HCT116 (cell line): ENCODE measurements around the gene HTR1E. TPM values are rescaled to one million over a fixed set of nuclear protein-coding genes. Genes with fewer than 3 reads are reported as not detected.

Experiments
- ATAC-seq: fragments of 200-7000 bp; cut with Tn5 transposase; 2 replicates; pipeline ENCODE4 v1.9.1; 2020; ENCODE audit warnings: mild to moderate bottlenecking, moderate library complexity
- BruUV-seq: library from RNA; stranded (reverse); fragments of 400-500 nt; replicated peaks from 2 replicates; lab custom pipeline; 2021; lab: Mats Ljungman, UMichigan
- CTCF ChIA-PET: fragments of 300-600 bp; sonication (Branson Sonifier 250); formaldehyde crosslinking; loops from one replicate; lab custom pipeline; 2021; ENCODE audit warnings: antibody characterized with exemption; lab: Charles Lee
- POLR2A ChIA-PET: fragments of 300-600, 350-600 bp; sonication (Branson Sonifier 250); formaldehyde crosslinking; loops from one replicate; lab custom pipeline; 2021; ENCODE audit warnings: antibody characterized with exemption; lab: Charles Lee
- RAD21 ChIA-PET, 2 experiments: fragments of 300-600 bp; sonication (Branson Sonifier 250); formaldehyde crosslinking; loops; one replicate each; lab custom pipeline; 2023; ENCODE audit warnings: low total read pairs in 2 of 2; ENCODE audit not compliant: uncharacterized antibody in 2 of 2, unreplicated experiment in 2 of 2, low non-redundant PET in 1 of 2; lab: Charles Lee
- DNase-seq: peaks from one replicate; pipeline ENCODE4 v3.0.0-alpha.2; 2010; ENCODE audit warnings: low read depth, low spot score
- H2AFZ ChIP-seq: fragments of 200-600 bp; shearing (Covaris generic), sonication (generic); 2 replicates; pipeline ENCODE4 v1.6.1; 2017; ENCODE audit warnings: low read depth, mixed run types, mixed read lengths, antibody characterized with exemption, low read length; ENCODE audit not compliant: poor library complexity, severe bottlenecking
- H3K27ac ChIP-seq: 2 replicates; pipeline ENCODE4 v1.5.1; 2012; ENCODE audit warnings: low read depth, low read length
- H3K27me3 ChIP-seq: fragments of 200-600 bp; sonication (generic); 2 replicates; pipeline ENCODE4 v1.6.1; 2016; ENCODE audit warnings: mixed run types, low read length, mixed read lengths; ENCODE audit not compliant: insufficient read depth
- H3K36me3 ChIP-seq, 2 experiments: fragments of 200-500 bp in 1 of 2; fragments of 200-600 bp in 1 of 2; sonication (Bioruptor generic) in 1 of 2; sonication (generic) in 1 of 2; 2 replicates each; pipeline versions ENCODE4 v1.5.1 to v1.6.1; 2014 to 2016; ENCODE audit warnings: low read length in 2 of 2, inconsistent platforms in 1 of 2, mixed read lengths in 1 of 2, mixed run types in 1 of 2; ENCODE audit not compliant: insufficient read depth in 2 of 2, control insufficient read depth in 1 of 2
- H3K4me1 ChIP-seq, 2 experiments: fragments of 200-600 bp in 1 of 2; sonication (generic) in 1 of 2; 2 replicates each; pipeline versions ENCODE4 v1.5.1 to v1.6.1; 2012 to 2017; ENCODE audit warnings: low read length in 2 of 2, inconsistent platforms in 1 of 2, mild to moderate bottlenecking in 1 of 2, mixed read lengths in 1 of 2, mixed run types in 1 of 2, moderate library complexity in 1 of 2; ENCODE audit not compliant: insufficient read depth in 2 of 2, control insufficient read depth in 1 of 2
- H3K4me2 ChIP-seq: fragments of 200-600 bp; sonication (generic); 2 replicates; pipeline ENCODE4 v1.6.1; 2017; ENCODE audit warnings: mixed run types, low read length, mixed read lengths
- H3K4me3 ChIP-seq, 2 experiments: fragments of 200-600 bp in 1 of 2; sonication (generic) in 1 of 2; replicated peaks in 1 of 2; 2 replicates each; pipeline ENCODE4 v1.5.1; 2011 to 2016; ENCODE audit warnings: low read length in 2 of 2, control low read depth in 1 of 2, low read depth in 1 of 2, mild to moderate bottlenecking in 1 of 2, mixed read lengths in 1 of 2, mixed run types in 1 of 2
- H3K79me2 ChIP-seq: fragments of 200-600 bp; sonication (generic); 2 replicates; pipeline ENCODE4 v1.6.1; 2017; ENCODE audit warnings: mild to moderate bottlenecking, mixed run types, low read length, moderate library complexity, mixed read lengths; ENCODE audit not compliant: insufficient read depth
- H3K9ac ChIP-seq: fragments of 200-600 bp; sonication (generic); 2 replicates; pipeline ENCODE4 v1.6.1; 2016; ENCODE audit warnings: low read length, mixed read lengths
- H3K9me2 ChIP-seq: fragments of 200-600 bp; sonication (generic), shearing (Covaris generic); 2 replicates; pipeline ENCODE4 v1.6.1; 2017; ENCODE audit warnings: mixed run types, mild to moderate bottlenecking, moderate library complexity; ENCODE audit not compliant: insufficient read depth
- H3K9me3 ChIP-seq, 2 experiments: fragments of 200-500 bp in 1 of 2; fragments of 200-600 bp in 1 of 2; sonication (Bioruptor generic) in 1 of 2; sonication (generic) in 1 of 2; 2 replicates each; pipeline ENCODE4 v1.6.1; 2014 to 2017; ENCODE audit warnings: low read length in 2 of 2, mixed read lengths in 2 of 2, inconsistent platforms in 1 of 2, low read depth in 1 of 2, mild to moderate bottlenecking in 1 of 2, mixed run types in 1 of 2, moderate library complexity in 1 of 2; ENCODE audit not compliant: control insufficient read depth in 1 of 2, insufficient read depth in 1 of 2
- H4K20me1 ChIP-seq: fragments of 200-600 bp; sonication (generic), shearing (Covaris generic); 2 replicates; pipeline ENCODE4 v1.6.1; 2017; ENCODE audit warnings: mixed run types, mild to moderate bottlenecking, moderate library complexity; ENCODE audit not compliant: insufficient read depth
- ATF3 ChIP-seq: IDR thresholded peaks from 2 replicates; pipeline ENCODE4 v1.6.1; 2012
- CTCF ChIP-seq, 3 experiments: fragments of 200-600 bp in 1 of 3; sonication (generic) in 1 of 3; IDR thresholded peaks in 2 of 3; conservative IDR thresholded peaks in 1 of 3; 2 replicates each; pipeline ENCODE4 v1.5.1; 2012 to 2017; ENCODE audit warnings: low read depth in 2 of 3, low read length in 2 of 3, antibody characterized with exemption in 1 of 3, borderline replicate concordance in 1 of 3, control low read depth in 1 of 3, mild to moderate bottlenecking in 1 of 3, mixed read lengths in 1 of 3, mixed run types in 1 of 3, moderate library complexity in 1 of 3; ENCODE audit not compliant: insufficient read depth in 1 of 3
- EGR1 ChIP-seq: IDR thresholded peaks from 2 replicates; pipeline ENCODE4 v1.6.1; 2012; ENCODE audit warnings: low read depth
- ELF1 ChIP-seq: IDR thresholded peaks from 2 replicates; pipeline ENCODE4 v1.6.1; 2012; ENCODE audit warnings: low read depth, borderline replicate concordance
- EZH2 ChIP-seq: fragments of 200-600 bp; sonication (generic); IDR thresholded peaks from 2 replicates; pipeline ENCODE4 v1.6.1; 2017; ENCODE audit warnings: antibody characterized with exemption, mixed run types
- EZH2phosphoT487 ChIP-seq: fragments of 200-600 bp; IDR thresholded peaks from 2 replicates; pipeline ENCODE4 v1.6.1; 2018; ENCODE audit warnings: antibody characterized with exemption, borderline replicate concordance
- FOSL1 ChIP-seq: IDR thresholded peaks from 2 replicates; pipeline ENCODE4 v1.6.1; 2012; ENCODE audit warnings: low read depth
- JUND ChIP-seq: IDR thresholded peaks from 2 replicates; pipeline ENCODE4 v1.6.1; 2012
- POLR2AphosphoS5 ChIP-seq: IDR thresholded peaks from 2 replicates; pipeline ENCODE4 v1.6.1; 2011; ENCODE audit warnings: mild to moderate bottlenecking, low read depth, low read length, moderate library complexity
- RAD21 ChIP-seq: IDR thresholded peaks from 2 replicates; pipeline ENCODE4 v1.6.1; 2012; ENCODE audit warnings: low read depth, mild to moderate bottlenecking
- SIN3A ChIP-seq: IDR thresholded peaks from 2 replicates; pipeline ENCODE4 v1.6.1; 2012; ENCODE audit warnings: low read depth
- YY1 ChIP-seq: IDR thresholded peaks from 2 replicates; pipeline ENCODE4 v1.6.1; 2011; ENCODE audit warnings: low read length, low read depth, moderate library complexity, mild to moderate bottlenecking; ENCODE audit not compliant: insufficient replicate concordance; ENCODE audit errors: extremely low read depth
- intact Hi-C: fragments of 100-400 bp; cut with micrococcal nuclease; formaldehyde crosslinking; loops from 2 replicates; pipeline ENCODE4 v1.10.0; 2022
- total RNA-seq: library from RNA; stranded (reverse); gene quantifications from one replicate; pipeline ENCODE4 v1.2.1, GENCODE V29; 2021; ENCODE audit not compliant: unreplicated experiment

The HTR1E gene
- total RNA-seq, 1 experiment from 2014 or later: not detected

GRCh38 chr6:86941461-86941860, 4.1 kb downstream of the HTR1E start:
- Histone ChIP-seq H3K9ac (no peak overlapping the region), H3K9me3 (no peaks in the 10 kb centered on the region), H2AFZ (no peak overlapping the region), H3K4me1 (no peaks in the 10 kb centered on the region), H3K79me2 (no peaks in the 10 kb centered on the region), H3K27ac (no peak overlapping the region), H3K9me2 (no peaks in the 10 kb centered on the region), H3K4me2 (no peak overlapping the region), H3K36me3 (no peaks in the 10 kb centered on the region), H3K27me3 (peaks cover 29% of the 10 kb centered on the region)
- ChIA-PET POLR2A (no interaction called here), CTCF (no interaction called here)
- no peak for DNase-seq
- TF ChIP-seq CTCF (IDR thresholded peaks at IDR 0.05 in 2 of 3, conservative IDR thresholded peaks at IDR 0.05 in 1 of 3; ENCODE audit: borderline replicate concordance in 1 of 3, insufficient read depth in 1 of 3, low read depth in 2 of 3, low read length in 2 of 3) (no peak), EGR1 (no peak), POLR2AphosphoS5 (no peak)
- TF ChIP-seq, all 23 proteins: peak for 0
- ATAC-seq: no peak
- Histone ChIP-seq H4K20me1 (no peaks in the 10 kb centered on the region), H3K4me3 (no peak overlapping the region)
- BruUV-seq: no TSS peak
- intact Hi-C loops: no loop called here
- RAD21 ChIA-PET: no interaction called here

- H2AFZ ChIP-seq: no peak overlapping the region
- H3K27ac ChIP-seq: no peak overlapping the region
- H3K9me3 ChIP-seq: no peaks in the 10 kb centered on the region
- H3K79me2 ChIP-seq: no peaks in the 10 kb centered on the region
- no TSS peak for BruUV-seq
- ATAC-seq: no peak
- no peak overlapping the region for H3K4me2 ChIP-seq
- H3K4me3 ChIP-seq: no peak overlapping the region
- H3K27me3 ChIP-seq: peaks cover 25% of the 10 kb centered on the region
- no peaks in the 10 kb centered on the region for H3K9me2 ChIP-seq
- intact Hi-C loops: no loop called here
- no peaks in the 10 kb centered on the region for H3K36me3 ChIP-seq
- ChIA-PET RAD21 (no interaction called here), POLR2A (no interaction called here), CTCF (no interaction called here)
- DNase-seq: no peak
- no peaks in the 10 kb centered on the region for H3K4me1 ChIP-seq
- TF ChIP-seq SIN3A (no peak), RAD21 (no peak), ATF3 (no peak), ELF1 (no peak), YY1 (no peak), FOSL1 (no peak), EZH2phosphoT487 (no peak), POLR2AphosphoS5 (no peak), EZH2 (no peak), JUND (no peak)
- H3K9ac ChIP-seq: no peak overlapping the region
- H4K20me1 ChIP-seq: no peaks in the 10 kb centered on the region
Measured at GRCh38 chr6:86942769-86943516, 5.6 kb downstream of the HTR1E start.
